Measurements from ENCODE around the gene FAM227A.

- no peak for TF ChIP-seq CTCF (conservative IDR thresholded peaks at IDR 0.05)
- no peak for TF ChIP-seq ZFX (IDR thresholded peaks at IDR 0.05)
Measured at GRCh38 chr22:38614332-38615063, 41.7 kb downstream of the FAM227A start.

Measured in C4-2B (cell line).